Colonic mucosa (tissue), 4 donors: ENCODE measurements around the gene ZDHHC3. TPM values are rescaled to one million over a fixed set of nuclear protein-coding genes. Genes with fewer than 3 reads are reported as not detected.

Experiments
- DNase-seq: peaks from one replicate; pipeline ENCODE4 v3.0.0-alpha.2; 2020
- H3K27ac ChIP-seq: fragments of 200-600 bp; one replicate; pipeline ENCODE4 v1.8.0; 2021
- H3K27me3 ChIP-seq: fragments of 200-600 bp; one replicate; pipeline ENCODE4 v1.8.0; 2021
- H3K36me3 ChIP-seq: fragments of 200-600 bp; one replicate; pipeline ENCODE4 v1.8.0; 2021
- H3K4me1 ChIP-seq: fragments of 200-600 bp; one replicate; pipeline ENCODE4 v1.8.0; 2021; ENCODE audit warnings: mild to moderate bottlenecking
- H3K4me3 ChIP-seq: fragments of 200-600 bp; one replicate; pipeline ENCODE4 v1.8.0; 2021
- H3K9ac ChIP-seq, 2 donors: one replicate each; pipeline ENCODE4 v1.7.0; 2013; ENCODE audit warnings: control low read depth in 2 of 2, low read depth in 2 of 2, low read length in 2 of 2
- H3K9me3 ChIP-seq: fragments of 200-600 bp; one replicate; pipeline ENCODE4 v1.8.0; 2021
- intact Hi-C: fragments of 100-400 bp; cut with DNase I; formaldehyde crosslinking; loops from one replicate; pipeline ENCODE4 v1.14.1; 2022
- total RNA-seq, 2 donors: library from RNA; stranded (reverse); fragmentation: NEBNext Ultra II Directional in 1 of 2; extraction: Animal tissue kit (Norgen Biotek cat#: 25700) in 1 of 2; gene quantifications; one replicate each; pipeline ENCODE4 v1.2.1, GENCODE V29; 2021
- TF ChIP-seq, protein P1 (sequence below): fragments of 200-600 bp; IDR thresholded peaks from one replicate; pipeline ENCODE4 v1.8.0; 2022; ENCODE audit warnings: antibody characterized with exemption, mild to moderate bottlenecking
- donor health status: healthy.
- donor health status: DM: no; HTN: no; CAD: no.
- donor health status: DM: no; HTN: no; CAD: no.

Gene ZDHHC3
- total RNA-seq, 2 donors from 2014 or later: 152 to 162 TPM

GRCh38 chr3:44970926-44971490 is 5.0 kb downstream of the ZDHHC3 start:
- H3K4me3 ChIP-seq: no peak overlapping the region
- intact Hi-C loops: no loop called here
- peak overlapping the region; percentile 64 for H3K27ac ChIP-seq
- TF ChIP-seq, protein P1, sequence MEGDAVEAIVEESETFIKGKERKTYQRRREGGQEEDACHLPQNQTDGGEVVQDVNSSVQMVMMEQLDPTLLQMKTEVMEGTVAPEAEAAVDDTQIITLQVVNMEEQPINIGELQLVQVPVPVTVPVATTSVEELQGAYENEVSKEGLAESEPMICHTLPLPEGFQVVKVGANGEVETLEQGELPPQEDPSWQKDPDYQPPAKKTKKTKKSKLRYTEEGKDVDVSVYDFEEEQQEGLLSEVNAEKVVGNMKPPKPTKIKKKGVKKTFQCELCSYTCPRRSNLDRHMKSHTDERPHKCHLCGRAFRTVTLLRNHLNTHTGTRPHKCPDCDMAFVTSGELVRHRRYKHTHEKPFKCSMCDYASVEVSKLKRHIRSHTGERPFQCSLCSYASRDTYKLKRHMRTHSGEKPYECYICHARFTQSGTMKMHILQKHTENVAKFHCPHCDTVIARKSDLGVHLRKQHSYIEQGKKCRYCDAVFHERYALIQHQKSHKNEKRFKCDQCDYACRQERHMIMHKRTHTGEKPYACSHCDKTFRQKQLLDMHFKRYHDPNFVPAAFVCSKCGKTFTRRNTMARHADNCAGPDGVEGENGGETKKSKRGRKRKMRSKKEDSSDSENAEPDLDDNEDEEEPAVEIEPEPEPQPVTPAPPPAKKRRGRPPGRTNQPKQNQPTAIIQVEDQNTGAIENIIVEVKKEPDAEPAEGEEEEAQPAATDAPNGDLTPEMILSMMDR: no peak
- no peaks in the 10 kb centered on the region for H3K9me3 ChIP-seq
- no peaks in the 10 kb centered on the region for H3K27me3 ChIP-seq
- DNase-seq: no peak
- no peaks in the 10 kb centered on the region for H3K36me3 ChIP-seq
- peaks cover 32% of the 10 kb centered on the region for H3K4me1 ChIP-seq
- H3K9ac ChIP-seq: peak overlapping the region in 1 of 2 donors; percentile 59

DNA sequence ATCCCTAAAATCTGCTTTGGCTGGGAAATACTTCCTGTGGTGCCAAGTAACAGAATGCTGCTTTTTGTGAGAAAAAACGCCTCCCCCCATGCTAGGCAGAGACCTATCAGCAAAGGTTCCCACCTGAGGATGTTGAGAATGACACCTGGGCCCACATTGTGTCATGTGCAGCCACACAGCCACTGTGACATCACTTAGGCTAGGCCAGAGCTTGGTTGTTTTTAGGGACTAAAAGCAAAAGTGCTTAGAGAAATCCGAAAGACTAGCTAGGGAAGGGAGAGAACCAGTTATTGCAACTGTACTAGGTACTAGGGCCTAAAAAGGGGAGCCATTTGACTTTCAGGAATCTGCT is 6.2 kb downstream of the ZDHHC3 start:
- Histone ChIP-seq H3K4me1 (peaks cover 34% of the 10 kb centered on the region), H3K27ac (no peak overlapping the region), H3K4me3 (no peak overlapping the region), H3K27me3 (no peaks in the 10 kb centered on the region), H3K9ac (no peak overlapping the region), H3K9me3 (no peaks in the 10 kb centered on the region), H3K36me3 (no peaks in the 10 kb centered on the region)
- no peak for DNase-seq
- intact Hi-C loops: no loop called here
- TF ChIP-seq, protein P1: no peak

GRCh38 chr3:44969154-44969827 is 6.7 kb downstream of the ZDHHC3 start:
- no peak overlapping the region for H3K27ac ChIP-seq
- TF ChIP-seq, protein P1: no peak
- no peak for DNase-seq
- H3K4me3 ChIP-seq: no peak overlapping the region
- no peaks in the 10 kb centered on the region for H3K9me3 ChIP-seq
- intact Hi-C loops: no loop called here
- H3K4me1 ChIP-seq: peaks cover 34% of the 10 kb centered on the region
- H3K36me3 ChIP-seq: no peaks in the 10 kb centered on the region
- no peak overlapping the region for H3K9ac ChIP-seq
- no peaks in the 10 kb centered on the region for H3K27me3 ChIP-seq

- intact Hi-C loops: no loop called here
- H3K27ac ChIP-seq: no peak overlapping the region
- H3K27me3 ChIP-seq: no peaks in the 10 kb centered on the region
- TF ChIP-seq, protein P1: no peak
- no peaks in the 10 kb centered on the region for H3K9me3 ChIP-seq
- no peaks in the 10 kb centered on the region for H3K36me3 ChIP-seq
- H3K4me1 ChIP-seq: peaks cover 34% of the 10 kb centered on the region
- no peak overlapping the region for H3K4me3 ChIP-seq
- DNase-seq: no peak
- H3K9ac ChIP-seq: no peak overlapping the region
These were observed 7.5 kb downstream of the ZDHHC3 start for GRCh38 chr3:44968447-44968858.

GRCh38 chr3:44966795-44967278 is 9.1 kb downstream of the ZDHHC3 start:
- Histone ChIP-seq H3K4me3 (no peak overlapping the region), H3K9ac (peak overlapping the region in 1 of 2 donors; percentile 32), H3K36me3 (no peaks in the 10 kb centered on the region), H3K27me3 (no peaks in the 10 kb centered on the region), H3K4me1 (peaks cover 34% of the 10 kb centered on the region), H3K9me3 (no peaks in the 10 kb centered on the region), H3K27ac (peak overlapping the region; percentile 67)
- intact Hi-C loops: no loop called here
- peak; percentile 71 for DNase-seq
- TF ChIP-seq, protein P1: no peak
